ENCODE measurements around the gene ZSCAN1. TPM values are rescaled to one million over a fixed set of nuclear protein-coding genes. Genes with fewer than 3 reads are reported as not detected.

ZSCAN1 gene
- total RNA-seq, 3 donors from 2014 or later (not counting 1 experiment from before 2014, with no cell fraction given): not detected

- intact Hi-C loops (cut with micrococcal nuclease): no loop called here
- peak overlapping the region; percentile 56 to 86 for H3K27ac Mint-ChIP-seq
- H3K27me3 Mint-ChIP-seq (ENCODE audit: low read depth in 2 of 2): peaks cover 11% of the 10 kb centered on the region in 2 donors
- Histone ChIP-seq H3K36me3 (ENCODE audit: control insufficient read depth, insufficient read depth, low read length) (no peaks in the 10 kb centered on the region), H3K27me3 (ENCODE audit: control insufficient read depth, insufficient read depth, low read length) (no peaks in the 10 kb centered on the region), H3K4me1 (ENCODE audit: control insufficient read depth, insufficient read depth, low read length) (peaks cover 16% of the 10 kb centered on the region), H3K27ac (ENCODE audit: low read length) (no peak overlapping the region), H3K4me3 (ENCODE audit: low read length) (no peak overlapping the region), H3K9me3 (ENCODE audit: control insufficient read depth, insufficient read depth, low read length) (peaks cover 47% of the 10 kb centered on the region)
- H3K4me1 Mint-ChIP-seq: peaks cover 8 to 10% of the 10 kb centered on the region in 2 donors
- TF ChIP-seq, protein P1, sequence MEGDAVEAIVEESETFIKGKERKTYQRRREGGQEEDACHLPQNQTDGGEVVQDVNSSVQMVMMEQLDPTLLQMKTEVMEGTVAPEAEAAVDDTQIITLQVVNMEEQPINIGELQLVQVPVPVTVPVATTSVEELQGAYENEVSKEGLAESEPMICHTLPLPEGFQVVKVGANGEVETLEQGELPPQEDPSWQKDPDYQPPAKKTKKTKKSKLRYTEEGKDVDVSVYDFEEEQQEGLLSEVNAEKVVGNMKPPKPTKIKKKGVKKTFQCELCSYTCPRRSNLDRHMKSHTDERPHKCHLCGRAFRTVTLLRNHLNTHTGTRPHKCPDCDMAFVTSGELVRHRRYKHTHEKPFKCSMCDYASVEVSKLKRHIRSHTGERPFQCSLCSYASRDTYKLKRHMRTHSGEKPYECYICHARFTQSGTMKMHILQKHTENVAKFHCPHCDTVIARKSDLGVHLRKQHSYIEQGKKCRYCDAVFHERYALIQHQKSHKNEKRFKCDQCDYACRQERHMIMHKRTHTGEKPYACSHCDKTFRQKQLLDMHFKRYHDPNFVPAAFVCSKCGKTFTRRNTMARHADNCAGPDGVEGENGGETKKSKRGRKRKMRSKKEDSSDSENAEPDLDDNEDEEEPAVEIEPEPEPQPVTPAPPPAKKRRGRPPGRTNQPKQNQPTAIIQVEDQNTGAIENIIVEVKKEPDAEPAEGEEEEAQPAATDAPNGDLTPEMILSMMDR (IDR thresholded peaks at IDR 0.05): no peak
- DNase-seq (no peak), ATAC-seq (no peak)
- WGBS (ENCODE audit: insufficient coverage): 94% methylated on average over 24 of the region's 24 CpGs
- peaks cover 0 to 3% of the 10 kb centered on the region in 2 donors for H3K9me3 Mint-ChIP-seq
- H3K4me3 Mint-ChIP-seq: peak overlapping the region; percentile 79
- H3K36me3 Mint-ChIP-seq: peaks cover 18% of the 10 kb centered on the region
These were observed 26.4 kb downstream of the ZSCAN1 start for GRCh38 chr19:58060231-58060630.

- Histone ChIP-seq H3K27me3 (ENCODE audit: control insufficient read depth, insufficient read depth, low read length) (no peaks in the 10 kb centered on the region), H3K27ac (ENCODE audit: low read length) (no peak overlapping the region), H3K4me3 (ENCODE audit: low read length) (no peak overlapping the region), H3K9me3 (ENCODE audit: control insufficient read depth, insufficient read depth, low read length) (peaks cover 64% of the 10 kb centered on the region), H3K36me3 (ENCODE audit: control insufficient read depth, insufficient read depth, low read length) (peaks cover 3% of the 10 kb centered on the region), H3K4me1 (ENCODE audit: control insufficient read depth, insufficient read depth, low read length) (peaks cover 13% of the 10 kb centered on the region)
- TF ChIP-seq, protein P1 (IDR thresholded peaks at IDR 0.05): no peak
- peaks cover 9 to 20% of the 10 kb centered on the region in 2 donors for H3K9me3 Mint-ChIP-seq
- no peak overlapping the region for H3K27ac Mint-ChIP-seq
- WGBS (ENCODE audit: insufficient coverage): 95% methylated on average over 3 of the region's 3 CpGs
- no peak for ATAC-seq
- no peaks in the 10 kb centered on the region for H3K27me3 Mint-ChIP-seq (ENCODE audit: low read depth in 2 of 2)
- H3K4me3 Mint-ChIP-seq: no peak overlapping the region
- peaks cover 3 to 4% of the 10 kb centered on the region in 2 donors for H3K4me1 Mint-ChIP-seq
- intact Hi-C loops (cut with micrococcal nuclease): no loop called here
- DNase-seq: no peak
- peaks cover 39% of the 10 kb centered on the region for H3K36me3 Mint-ChIP-seq
These were observed 29.9 kb downstream of the ZSCAN1 start for GRCh38 chr19:58063712-58064111.

- ATAC-seq (no peak), DNase-seq (no peak)
- Mint-ChIP-seq H3K36me3 (peaks cover 42% of the 10 kb centered on the region), H3K27ac (no peak overlapping the region), H3K4me1 (no peaks in the 10 kb centered on the region), H3K27me3 (ENCODE audit: low read depth in 2 of 2) (no peaks in the 10 kb centered on the region), H3K4me3 (no peak overlapping the region), H3K9me3 (peaks cover 14 to 20% of the 10 kb centered on the region in 2 donors)
- peaks cover 3% of the 10 kb centered on the region for H3K36me3 ChIP-seq (ENCODE audit: control insufficient read depth, insufficient read depth, low read length)
- H3K4me3 ChIP-seq (ENCODE audit: low read length): no peak overlapping the region
- no peak overlapping the region for H3K27ac ChIP-seq (ENCODE audit: low read length)
- intact Hi-C loops (cut with micrococcal nuclease): no loop called here
- peaks cover 69% of the 10 kb centered on the region for H3K9me3 ChIP-seq (ENCODE audit: control insufficient read depth, insufficient read depth, low read length)
- WGBS (ENCODE audit: insufficient coverage): 97% methylated on average over 13 of the region's 15 CpGs
- H3K4me1 ChIP-seq (ENCODE audit: control insufficient read depth, insufficient read depth, low read length): no peaks in the 10 kb centered on the region
- H3K27me3 ChIP-seq (ENCODE audit: control insufficient read depth, insufficient read depth, low read length): no peaks in the 10 kb centered on the region
- TF ChIP-seq, protein P1 (IDR thresholded peaks at IDR 0.05): no peak
These were observed 33.6 kb downstream of the ZSCAN1 start for GRCh38 chr19:58067240-58067912.

GRCh38 chr19:58079792-58080191 lies 46.0 kb downstream of the ZSCAN1 start:
- intact Hi-C loops (cut with micrococcal nuclease): no loop called here
- Histone ChIP-seq H3K9me3 (ENCODE audit: control insufficient read depth, insufficient read depth, low read length) (peaks cover 73% of the 10 kb centered on the region), H3K27me3 (ENCODE audit: control insufficient read depth, insufficient read depth, low read length) (no peaks in the 10 kb centered on the region), H3K27ac (ENCODE audit: low read length) (no peak overlapping the region), H3K4me1 (ENCODE audit: control insufficient read depth, insufficient read depth, low read length) (no peaks in the 10 kb centered on the region), H3K4me3 (ENCODE audit: low read length) (no peak overlapping the region), H3K36me3 (ENCODE audit: control insufficient read depth, insufficient read depth, low read length) (no peaks in the 10 kb centered on the region)
- H3K4me1 Mint-ChIP-seq: no peaks in the 10 kb centered on the region
- H3K4me3 Mint-ChIP-seq: no peak overlapping the region
- ATAC-seq (no peak), DNase-seq (no peak)
- H3K36me3 Mint-ChIP-seq: peaks cover 29% of the 10 kb centered on the region
- H3K9me3 Mint-ChIP-seq: peaks cover 10 to 18% of the 10 kb centered on the region in 2 donors
- H3K27ac Mint-ChIP-seq: no peak overlapping the region
- 93% methylated on average over 10 of the region's 10 CpGs for WGBS (ENCODE audit: insufficient coverage)
- TF ChIP-seq, protein P1 (IDR thresholded peaks at IDR 0.05): no peak
- H3K27me3 Mint-ChIP-seq (ENCODE audit: low read depth in 2 of 2): no peaks in the 10 kb centered on the region

Measured in natural killer cell (primary cell).